Bronchial epithelial cell (primary cell): ENCODE results near the gene NCF2. TPM values are rescaled to one million over a fixed set of nuclear protein-coding genes. Genes with fewer than 3 reads are reported as not detected.

Source experiments
- DNase-seq: peaks from one replicate; pipeline ENCODE4 v3.0.0-alpha.2; 2010; ENCODE audit warnings: low read depth
- FAIRE-seq: peaks from 2 replicates; lab custom pipeline; 2011; peaks lifted over from hg19 to GRCh38; lab: Jason Lieb, UNC
- H3K27me3 ChIP-seq: 2 replicates; pipeline ENCODE4 v1.5.1; 2011; ENCODE audit warnings: low read length; ENCODE audit not compliant: control insufficient read depth, insufficient read depth
- H3K36me3 ChIP-seq: 2 replicates; pipeline ENCODE4 v1.5.1; 2011; ENCODE audit warnings: low read length; ENCODE audit not compliant: control insufficient read depth, insufficient read depth
- H3K4me3 ChIP-seq: 2 replicates; pipeline ENCODE4 v1.5.1; 2011; ENCODE audit warnings: mild to moderate bottlenecking, low read depth, low read length, control low read depth
- total RNA-seq: library from RNA; depleted of rRNA; stranded (reverse); fragments of >200 nt; gene quantifications from 2 replicates; pipeline ENCODE4 v1.2.1, GENCODE V29; 2014
- TF ChIP-seq, protein P1 (sequence below): IDR thresholded peaks from 2 replicates; pipeline ENCODE4 v1.5.1; 2011; ENCODE audit warnings: mild to moderate bottlenecking, moderate library complexity, low read length, control low read depth, inconsistent platforms; ENCODE audit not compliant: insufficient read depth, severe bottlenecking

Gene NCF2
- total RNA-seq, 1 donor from 2014 or later = 96.4 TPM

- no peak for FAIRE-seq
- peaks cover 16% of the 10 kb centered on the region for H3K36me3 ChIP-seq
- TF ChIP-seq, protein P1, sequence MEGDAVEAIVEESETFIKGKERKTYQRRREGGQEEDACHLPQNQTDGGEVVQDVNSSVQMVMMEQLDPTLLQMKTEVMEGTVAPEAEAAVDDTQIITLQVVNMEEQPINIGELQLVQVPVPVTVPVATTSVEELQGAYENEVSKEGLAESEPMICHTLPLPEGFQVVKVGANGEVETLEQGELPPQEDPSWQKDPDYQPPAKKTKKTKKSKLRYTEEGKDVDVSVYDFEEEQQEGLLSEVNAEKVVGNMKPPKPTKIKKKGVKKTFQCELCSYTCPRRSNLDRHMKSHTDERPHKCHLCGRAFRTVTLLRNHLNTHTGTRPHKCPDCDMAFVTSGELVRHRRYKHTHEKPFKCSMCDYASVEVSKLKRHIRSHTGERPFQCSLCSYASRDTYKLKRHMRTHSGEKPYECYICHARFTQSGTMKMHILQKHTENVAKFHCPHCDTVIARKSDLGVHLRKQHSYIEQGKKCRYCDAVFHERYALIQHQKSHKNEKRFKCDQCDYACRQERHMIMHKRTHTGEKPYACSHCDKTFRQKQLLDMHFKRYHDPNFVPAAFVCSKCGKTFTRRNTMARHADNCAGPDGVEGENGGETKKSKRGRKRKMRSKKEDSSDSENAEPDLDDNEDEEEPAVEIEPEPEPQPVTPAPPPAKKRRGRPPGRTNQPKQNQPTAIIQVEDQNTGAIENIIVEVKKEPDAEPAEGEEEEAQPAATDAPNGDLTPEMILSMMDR = no peak
These were observed 37.8 kb downstream of the NCF2 start for GRCh38 chr1:183552441-183552840.

DNA sequence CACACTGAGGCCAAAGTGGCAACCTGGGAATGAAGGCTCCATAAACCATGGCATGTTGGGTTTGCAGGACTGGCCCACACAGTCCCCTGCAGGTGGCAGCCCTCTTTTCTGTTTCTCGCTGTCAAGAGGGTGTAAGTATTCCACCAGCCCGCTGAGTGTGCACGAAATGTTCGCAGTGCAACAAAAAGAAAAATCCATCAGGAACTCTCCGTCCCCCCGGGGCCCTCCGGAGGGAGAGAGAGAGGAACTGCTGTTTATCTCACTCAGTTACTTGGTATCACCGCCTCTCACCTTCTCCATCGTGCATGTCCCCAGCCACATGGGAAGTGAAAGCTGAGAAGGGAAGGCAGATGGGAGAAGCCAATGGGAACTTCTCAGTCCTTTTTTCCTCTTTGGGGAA is 38.3 kb downstream of the NCF2 start:
- DNase-seq = no peak
- Histone ChIP-seq H3K36me3 (peaks cover 19% of the 10 kb centered on the region), H3K27me3 (no peaks in the 10 kb centered on the region), H3K4me3 (no peak overlapping the region)
- FAIRE-seq = no peak
- TF ChIP-seq, protein P1 = no peak

More at GRCh38 chr1:183552441-183552840, 37.8 kb downstream of the NCF2 start:
- no peak for DNase-seq
- Histone ChIP-seq H3K4me3 (no peak overlapping the region), H3K27me3 (no peaks in the 10 kb centered on the region)

DNA sequence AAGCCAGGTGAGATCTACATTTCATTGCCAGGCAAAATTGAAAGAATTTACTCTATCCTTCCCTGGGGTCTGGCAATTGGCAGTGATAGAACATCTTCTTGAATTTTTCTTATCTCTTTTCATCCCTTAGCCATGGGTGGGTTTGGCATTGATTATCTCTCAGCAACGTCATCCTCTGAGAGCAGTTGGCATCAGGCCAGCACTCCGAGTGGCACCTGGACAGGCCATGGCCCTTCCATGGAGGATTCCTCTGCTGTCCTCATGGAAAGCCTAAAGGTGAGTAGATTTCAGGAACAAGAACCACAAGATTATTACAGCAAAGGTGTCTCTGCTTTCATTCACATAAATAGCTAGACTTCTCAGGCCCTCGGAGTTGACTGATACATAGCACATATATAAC is 39.3 kb downstream of the NCF2 start:
- TF ChIP-seq, protein P1 = no peak
- DNase-seq (no peak), FAIRE-seq (no peak)
- Histone ChIP-seq H3K36me3 (peaks cover 24% of the 10 kb centered on the region), H3K27me3 (no peaks in the 10 kb centered on the region), H3K4me3 (no peak overlapping the region)

- Histone ChIP-seq H3K27me3 (no peaks in the 10 kb centered on the region), H3K36me3 (peaks cover 29% of the 10 kb centered on the region), H3K4me3 (no peak overlapping the region)
- TF ChIP-seq, protein P1 = no peak
- DNase-seq (no peak), FAIRE-seq (no peak)
These were observed 42.1 kb downstream of the NCF2 start for GRCh38 chr1:183548116-183548515.

DNA sequence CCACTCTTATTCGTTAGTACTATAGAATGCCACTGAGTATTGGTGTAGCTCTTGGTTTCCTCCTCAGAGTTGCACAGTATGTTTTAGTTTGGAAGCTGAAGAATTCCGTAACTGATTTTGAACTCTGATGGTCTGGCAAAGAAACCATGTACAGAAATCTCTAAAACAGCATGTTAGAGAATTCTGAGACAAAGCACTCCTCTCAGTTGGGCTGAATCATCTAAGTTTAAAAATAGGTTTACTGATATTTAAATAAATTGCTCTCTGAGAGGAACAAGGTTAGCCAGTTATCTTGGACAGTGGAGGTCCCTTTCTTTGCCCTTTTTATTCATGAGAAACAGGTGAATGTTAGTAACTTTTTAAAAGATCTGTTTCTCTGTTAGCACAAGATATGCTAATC is 43.8 kb downstream of the NCF2 start:
- no peaks in the 10 kb centered on the region for H3K27me3 ChIP-seq
- no peak overlapping the region for H3K4me3 ChIP-seq
- H3K36me3 ChIP-seq = peaks cover 21% of the 10 kb centered on the region
- DNase-seq (no peak), FAIRE-seq (no peak)
- TF ChIP-seq, protein P1 = no peak

DNA sequence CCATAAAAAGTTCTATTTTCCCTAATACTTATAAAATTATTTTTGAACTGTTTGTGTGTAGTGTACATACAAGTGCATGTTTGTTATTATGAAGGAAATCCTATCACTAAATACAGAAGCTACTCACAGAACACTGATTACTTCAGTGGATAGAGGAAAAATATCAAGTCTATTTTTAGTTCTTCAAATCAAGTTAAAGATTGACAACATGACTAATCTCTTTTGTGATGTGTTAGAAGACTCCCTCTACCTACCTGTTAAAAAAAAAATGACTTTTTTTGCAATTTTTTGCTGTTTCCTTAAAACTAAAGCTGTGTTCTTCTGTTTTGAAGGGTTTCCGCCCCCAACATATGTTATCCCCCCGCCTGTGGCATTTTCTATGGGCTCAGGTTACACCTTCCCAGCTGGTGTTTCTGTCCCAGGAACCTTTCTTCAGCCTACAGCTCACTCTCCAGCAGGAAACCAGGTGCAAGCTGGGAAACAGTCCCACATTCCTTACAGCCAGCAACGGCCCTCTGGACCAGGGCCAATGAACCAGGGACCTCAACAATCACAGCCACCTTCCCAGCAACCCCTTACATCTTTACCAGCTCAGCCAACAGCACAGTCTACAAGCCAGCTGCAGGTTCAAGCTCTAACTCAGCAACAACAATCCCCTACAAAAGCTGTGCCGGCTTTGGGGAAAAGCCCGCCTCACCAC is 45.5 kb downstream of the NCF2 start:
- Histone ChIP-seq H3K4me3 (no peak overlapping the region), H3K36me3 (peaks cover 20% of the 10 kb centered on the region), H3K27me3 (no peaks in the 10 kb centered on the region)
- DNase-seq (no peak), FAIRE-seq (no peak)
- TF ChIP-seq, protein P1 = no peak
